NT2/D1 (cell line): ENCODE measurements around the gene UCP2.

Source experiments
- YY1 ChIP-seq: IDR thresholded peaks from 2 replicates; pipeline ENCODE4 v1.6.1; 2011; ENCODE audit not compliant: insufficient read length, insufficient read depth
- ZNF274 ChIP-seq: IDR thresholded peaks from 2 replicates; pipeline ENCODE4 v1.6.1; 2011; ENCODE audit warnings: mild to moderate bottlenecking, low read depth, low read length

GRCh38 chr11:73965764-73966121 lies 16.9 kb downstream of the UCP2 start:
- TF ChIP-seq YY1: no peak
- no peak for TF ChIP-seq ZNF274
